ENCODE results near the gene DEPDC4. TPM values are rescaled to one million over a fixed set of nuclear protein-coding genes. Genes with fewer than 3 reads are reported as not detected.

DEPDC4 gene
- total RNA-seq, 2 donors from 2014 or later: 4.8 to 7.3 TPM

DNA sequence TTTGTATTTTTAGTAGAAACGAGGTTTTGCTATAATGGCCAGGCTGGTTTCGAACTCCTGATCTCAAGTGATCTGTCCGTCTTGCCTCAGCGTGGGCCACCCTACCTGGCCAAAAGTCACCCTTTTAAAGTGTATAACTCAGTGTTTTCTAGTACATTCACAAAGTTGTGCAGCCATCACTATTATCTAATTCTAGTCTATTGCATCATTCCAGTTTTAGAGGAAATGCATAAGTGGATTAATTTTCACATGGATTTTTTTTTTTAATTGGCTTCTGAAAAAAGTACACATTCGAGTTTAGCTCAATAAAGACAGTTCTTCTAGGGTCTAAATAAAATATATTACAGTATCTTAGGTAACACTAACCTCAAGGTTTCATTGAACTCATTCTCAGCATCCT is 3.7 kb downstream of the DEPDC4 start:
- H3K4me1 Mint-ChIP-seq: peaks cover 9% of the 10 kb centered on the region
- Histone ChIP-seq H3K9me3 (ENCODE audit: control insufficient read depth, low read length) (no peaks in the 10 kb centered on the region), H3K9ac (ENCODE audit: extremely low read depth, low read length, poor library complexity, severe bottlenecking) (no peak overlapping the region), H3K4me3 (ENCODE audit: low read length) (no peak overlapping the region), H3K4me1 (ENCODE audit: control insufficient read depth, insufficient read depth, low read length) (no peaks in the 10 kb centered on the region), H3K27ac (ENCODE audit: low read depth, low read length) (no peak overlapping the region), H3K27me3 (ENCODE audit: control insufficient read depth, insufficient read depth, low read length, poor library complexity, severe bottlenecking) (no peaks in the 10 kb centered on the region), H3K36me3 (ENCODE audit: control insufficient read depth, insufficient read depth, low read length) (no peaks in the 10 kb centered on the region)
- H3K9me3 Mint-ChIP-seq: no peaks in the 10 kb centered on the region
- 96 to 100% methylated on average over 3 to 4 of the region's 5 CpGs for WGBS, 2 experiments (ENCODE audit: insufficient coverage in 1 of 2, insufficient read length in 1 of 2)
- H3K4me3 Mint-ChIP-seq: no peak overlapping the region
- H3K36me3 Mint-ChIP-seq (ENCODE audit: low read depth): no peaks in the 10 kb centered on the region
- H3K27me3 Mint-ChIP-seq (ENCODE audit: insufficient read depth): no peaks in the 10 kb centered on the region
- no peak overlapping the region for H3K27ac Mint-ChIP-seq
- no peak for DNase-seq
- TF ChIP-seq, protein P1, sequence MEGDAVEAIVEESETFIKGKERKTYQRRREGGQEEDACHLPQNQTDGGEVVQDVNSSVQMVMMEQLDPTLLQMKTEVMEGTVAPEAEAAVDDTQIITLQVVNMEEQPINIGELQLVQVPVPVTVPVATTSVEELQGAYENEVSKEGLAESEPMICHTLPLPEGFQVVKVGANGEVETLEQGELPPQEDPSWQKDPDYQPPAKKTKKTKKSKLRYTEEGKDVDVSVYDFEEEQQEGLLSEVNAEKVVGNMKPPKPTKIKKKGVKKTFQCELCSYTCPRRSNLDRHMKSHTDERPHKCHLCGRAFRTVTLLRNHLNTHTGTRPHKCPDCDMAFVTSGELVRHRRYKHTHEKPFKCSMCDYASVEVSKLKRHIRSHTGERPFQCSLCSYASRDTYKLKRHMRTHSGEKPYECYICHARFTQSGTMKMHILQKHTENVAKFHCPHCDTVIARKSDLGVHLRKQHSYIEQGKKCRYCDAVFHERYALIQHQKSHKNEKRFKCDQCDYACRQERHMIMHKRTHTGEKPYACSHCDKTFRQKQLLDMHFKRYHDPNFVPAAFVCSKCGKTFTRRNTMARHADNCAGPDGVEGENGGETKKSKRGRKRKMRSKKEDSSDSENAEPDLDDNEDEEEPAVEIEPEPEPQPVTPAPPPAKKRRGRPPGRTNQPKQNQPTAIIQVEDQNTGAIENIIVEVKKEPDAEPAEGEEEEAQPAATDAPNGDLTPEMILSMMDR (conservative IDR thresholded peaks at IDR 0.05): no peak

DNA sequence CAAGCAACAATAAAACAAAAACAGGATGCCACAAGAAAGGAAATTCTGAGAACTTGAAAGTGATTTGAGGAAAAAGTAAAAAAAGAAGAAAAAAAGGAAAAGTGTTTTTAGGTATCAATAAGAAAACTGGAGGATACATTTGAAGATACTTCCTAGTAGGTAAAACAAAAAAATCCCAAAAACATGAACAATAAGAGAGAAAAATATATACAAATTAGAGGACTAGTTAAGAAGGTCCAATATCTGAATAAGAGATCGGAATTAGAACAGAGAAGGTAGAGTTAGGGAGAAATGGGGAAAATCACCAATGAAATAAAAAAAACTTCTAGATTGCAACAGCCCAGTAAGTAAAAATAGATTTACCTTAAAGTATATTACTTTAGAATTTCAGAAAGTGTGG is 8.8 kb downstream of the DEPDC4 start:
- no peaks in the 10 kb centered on the region for H3K27me3 Mint-ChIP-seq (ENCODE audit: insufficient read depth)
- no CpG with 5 or more reads among the region's 1 CpG for WGBS, 2 experiments (ENCODE audit: insufficient coverage in 1 of 2, insufficient read length in 1 of 2)
- H3K27ac ChIP-seq (ENCODE audit: low read depth, low read length): no peak overlapping the region

DNA sequence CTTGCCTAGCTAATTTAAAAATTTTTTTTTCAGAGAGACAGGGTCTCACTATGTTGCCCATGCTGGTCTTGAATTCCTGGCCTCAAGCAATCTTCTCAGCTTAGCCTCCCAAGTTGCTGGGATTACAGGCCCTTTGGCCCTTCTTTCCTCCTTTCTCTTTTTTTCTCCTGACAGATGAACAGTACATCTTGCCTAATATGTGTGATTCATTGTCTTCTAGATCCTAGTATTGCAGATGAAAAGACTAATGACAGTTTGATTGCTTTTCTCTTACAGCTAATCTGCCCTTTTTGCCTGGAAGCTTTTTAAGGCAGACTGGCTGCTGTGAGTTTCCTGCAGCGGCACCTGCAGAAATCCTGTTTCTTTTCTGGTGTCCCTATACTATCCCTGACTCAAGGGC is 12.0 kb downstream of the DEPDC4 start:
- no peak overlapping the region for H3K9ac ChIP-seq (ENCODE audit: extremely low read depth, low read length, poor library complexity, severe bottlenecking)
- no peak overlapping the region for H3K27ac Mint-ChIP-seq

More for the DNA sequence above, 8.8 kb downstream of the DEPDC4 start:
- TF ChIP-seq, protein P1 (conservative IDR thresholded peaks at IDR 0.05): no peak
- H3K36me3 Mint-ChIP-seq (ENCODE audit: low read depth): no peaks in the 10 kb centered on the region
- no peak overlapping the region for H3K27ac Mint-ChIP-seq
- Histone ChIP-seq H3K27me3 (ENCODE audit: control insufficient read depth, insufficient read depth, low read length, poor library complexity, severe bottlenecking) (no peaks in the 10 kb centered on the region), H3K9me3 (ENCODE audit: control insufficient read depth, low read length) (no peaks in the 10 kb centered on the region), H3K36me3 (ENCODE audit: control insufficient read depth, insufficient read depth, low read length) (no peaks in the 10 kb centered on the region), H3K4me1 (ENCODE audit: control insufficient read depth, insufficient read depth, low read length) (no peaks in the 10 kb centered on the region), H3K4me3 (ENCODE audit: low read length) (no peak overlapping the region), H3K9ac (ENCODE audit: extremely low read depth, low read length, poor library complexity, severe bottlenecking) (no peak overlapping the region)
- H3K4me1 Mint-ChIP-seq: peaks cover 17% of the 10 kb centered on the region
- DNase-seq: no peak
- no peaks in the 10 kb centered on the region for H3K9me3 Mint-ChIP-seq
- H3K4me3 Mint-ChIP-seq: no peak overlapping the region

More for the DNA sequence above, 12.0 kb downstream of the DEPDC4 start:
- H3K27ac ChIP-seq (ENCODE audit: low read depth, low read length): no peak overlapping the region
- peaks cover 3% of the 10 kb centered on the region for H3K36me3 Mint-ChIP-seq (ENCODE audit: low read depth)
- 90 to 100% methylated on average over 1 of the region's 1 CpG for WGBS, 2 experiments (ENCODE audit: insufficient coverage in 1 of 2, insufficient read length in 1 of 2)
- TF ChIP-seq, protein P1 (conservative IDR thresholded peaks at IDR 0.05): no peak
- H3K27me3 ChIP-seq (ENCODE audit: control insufficient read depth, insufficient read depth, low read length, poor library complexity, severe bottlenecking): no peaks in the 10 kb centered on the region
- no peaks in the 10 kb centered on the region for H3K9me3 Mint-ChIP-seq
- H3K4me1 ChIP-seq (ENCODE audit: control insufficient read depth, insufficient read depth, low read length): no peaks in the 10 kb centered on the region
- H3K4me3 ChIP-seq (ENCODE audit: low read length): no peak overlapping the region
- H3K4me3 Mint-ChIP-seq: no peak overlapping the region
- no peaks in the 10 kb centered on the region for H3K36me3 ChIP-seq (ENCODE audit: control insufficient read depth, insufficient read depth, low read length)
- no peaks in the 10 kb centered on the region for H3K27me3 Mint-ChIP-seq (ENCODE audit: insufficient read depth)
- peaks cover 9% of the 10 kb centered on the region for H3K4me1 Mint-ChIP-seq
- DNase-seq: no peak
- no peaks in the 10 kb centered on the region for H3K9me3 ChIP-seq (ENCODE audit: control insufficient read depth, low read length)
